ENCODE results near the gene CLMN.
A peak's percentile ranks its signal among the peaks of the same experiment; 100 is the strongest.

CLMN gene

GRCh38 chr14:95322651-95323050 is 2.9 kb upstream of the CLMN start:
- DNase-seq (ENCODE audit: low read depth in 1 of 2, low spot score in 1 of 2) = no peak

- no peak for DNase-seq (ENCODE audit: low read depth in 1 of 2, low spot score in 1 of 2)
Observed at GRCh38 chr14:95321693-95322455, 2.2 kb upstream of the CLMN start.

GRCh38 chr14:95320955-95321600 is 1.4 kb upstream of the CLMN start:
- DNase-seq (ENCODE audit: low read depth in 1 of 2, low spot score in 1 of 2) = no peak

- DNase-seq (ENCODE audit: low read depth in 1 of 2, low spot score in 1 of 2) = no peak
Observed at GRCh38 chr14:95320078-95320895, 579 bp upstream of the CLMN start.

GRCh38 chr14:95318399-95319311 is 1.1 kb downstream of the CLMN start:
- no peak for DNase-seq (ENCODE audit: low read depth in 1 of 2, low spot score in 1 of 2)

- DNase-seq (ENCODE audit: low read depth in 1 of 2, low spot score in 1 of 2) = no peak
Observed at GRCh38 chr14:95317817-95318343, 1.8 kb downstream of the CLMN start.

GRCh38 chr14:95316821-95317220 is 2.9 kb downstream of the CLMN start:
- DNase-seq (ENCODE audit: low read depth in 1 of 2, low spot score in 1 of 2) = no peak

GRCh38 chr14:95315579-95315978 is 4.1 kb downstream of the CLMN start:
- no peak for DNase-seq (ENCODE audit: low read depth in 1 of 2, low spot score in 1 of 2)

- DNase-seq (ENCODE audit: low read depth in 1 of 2, low spot score in 1 of 2) = no peak
Observed at GRCh38 chr14:95315156-95315555, 4.6 kb downstream of the CLMN start.

GRCh38 chr14:95314609-95315008 is 5.1 kb downstream of the CLMN start:
- DNase-seq (ENCODE audit: low read depth in 1 of 2, low spot score in 1 of 2) = peak; percentile 4 to 21

- DNase-seq (ENCODE audit: low read depth in 1 of 2, low spot score in 1 of 2) = no peak
Observed at GRCh38 chr14:95313707-95314106, 6.0 kb downstream of the CLMN start.

GRCh38 chr14:95313190-95313589 is 6.5 kb downstream of the CLMN start:
- DNase-seq (ENCODE audit: low read depth in 1 of 2, low spot score in 1 of 2) = no peak

GRCh38 chr14:95312311-95312710 is 7.4 kb downstream of the CLMN start:
- no peak for DNase-seq (ENCODE audit: low read depth in 1 of 2, low spot score in 1 of 2)

GRCh38 chr14:95311752-95312151 is 8.0 kb downstream of the CLMN start:
- DNase-seq (ENCODE audit: low read depth in 1 of 2, low spot score in 1 of 2) = no peak

GRCh38 chr14:95310635-95311380 is 8.9 kb downstream of the CLMN start:
- no peak for DNase-seq (ENCODE audit: low read depth in 1 of 2, low spot score in 1 of 2)

GRCh38 chr14:95309261-95310051 is 10.3 kb downstream of the CLMN start:
- no peak for DNase-seq (ENCODE audit: low read depth in 1 of 2, low spot score in 1 of 2)

- no peak for DNase-seq (ENCODE audit: low read depth in 1 of 2, low spot score in 1 of 2)
Observed at GRCh38 chr14:95308073-95308472, 11.6 kb downstream of the CLMN start.

GRCh38 chr14:95307402-95308041 is 12.2 kb downstream of the CLMN start:
- no peak for DNase-seq (ENCODE audit: low read depth in 1 of 2, low spot score in 1 of 2)

- DNase-seq (ENCODE audit: low read depth in 1 of 2, low spot score in 1 of 2) = no peak
Observed at GRCh38 chr14:95305940-95306339, 13.8 kb downstream of the CLMN start.

All from activated CD4-positive, alpha-beta T cell treated with anti-CD3 and anti-CD28 coated beads, Interleukin-2, amount 50 U/mL, for 24 hours (primary cell).